Calu3 (cell line): ENCODE measurements around the gene STX10. TPM values are rescaled to one million over a fixed set of nuclear protein-coding genes. Genes with fewer than 3 reads are reported as not detected.
"Not testable (repeated sequence)": the region's sequence is repeated elsewhere in the genome, so short reads cannot be mapped to it uniquely, and the experiment has no call there.

Source experiments
- BruUV-seq: library from RNA; stranded (reverse); fragments of 400-500 nt; replicated peaks from 2 replicates; lab custom pipeline; 2021; lab: Mats Ljungman, UMichigan
- CTCF ChIA-PET: fragments of 300-600 bp; sonication (Branson Sonifier 250); formaldehyde crosslinking; loops from one replicate; lab custom pipeline; 2022; ENCODE audit warnings: antibody characterized with exemption; lab: Charles Lee
- DNase-seq: peaks from one replicate; pipeline ENCODE4 v3.0.0; 2022
- H3K27ac Mint-ChIP-seq: one replicate; pipeline ENCODE4 v1.8.0; 2022; ENCODE audit warnings: mixed read lengths; ENCODE audit not compliant: unreplicated experiment
- H3K27me3 Mint-ChIP-seq: one replicate; pipeline ENCODE4 v1.8.0; 2022; ENCODE audit warnings: mixed read lengths; ENCODE audit not compliant: unreplicated experiment
- H3K36me3 Mint-ChIP-seq: one replicate; pipeline ENCODE4 v1.8.0; 2022; ENCODE audit warnings: mild to moderate bottlenecking, moderate library complexity, mixed read lengths; ENCODE audit not compliant: insufficient read depth, unreplicated experiment
- H3K4me1 Mint-ChIP-seq: one replicate; pipeline ENCODE4 v1.8.0; 2022; ENCODE audit warnings: mild to moderate bottlenecking, low read depth, mixed read lengths; ENCODE audit not compliant: unreplicated experiment
- H3K4me3 Mint-ChIP-seq: one replicate; pipeline ENCODE4 v1.8.0; 2022; ENCODE audit warnings: mild to moderate bottlenecking, low read depth, moderate library complexity, mixed read lengths; ENCODE audit not compliant: unreplicated experiment
- H3K9me3 Mint-ChIP-seq: one replicate; pipeline ENCODE4 v1.8.0; 2022; ENCODE audit warnings: low read depth, mixed read lengths; ENCODE audit not compliant: unreplicated experiment
- CTCF ChIP-seq: fragments of 200-600 bp; IDR thresholded peaks from one replicate; pipeline ENCODE4 v1.8.0; 2022; ENCODE audit warnings: antibody characterized with exemption; ENCODE audit not compliant: unreplicated experiment
- intact Hi-C: fragments of 100-400 bp; cut with micrococcal nuclease; formaldehyde crosslinking; loops from one replicate; pipeline ENCODE4 v1.10.0; 2022; ENCODE audit not compliant: unreplicated experiment
- total RNA-seq: library from RNA; stranded (reverse); gene quantifications from 2 replicates; pipeline ENCODE4 v1.2.3, GENCODE V29; 2022

Gene STX10
- total RNA-seq, 1 experiment from 2014 or later = 52.3 TPM

- no peak for DNase-seq
- H3K27me3 Mint-ChIP-seq = peaks cover 15% of the 10 kb centered on the region
- H3K27ac Mint-ChIP-seq = peak overlapping the region; percentile 100
- peaks cover 92% of the 10 kb centered on the region for H3K36me3 Mint-ChIP-seq
- no peaks in the 10 kb centered on the region for H3K9me3 Mint-ChIP-seq
- peaks cover 17% of the 10 kb centered on the region for H3K4me1 Mint-ChIP-seq
- H3K4me3 Mint-ChIP-seq = peak overlapping the region; percentile 94
- TSS peak; percentile 51 for BruUV-seq
- CTCF ChIA-PET = interaction anchor here (1.4 kb wide), 1 partner anchor 12 kb away, joined by 8 read pairs; no protein-coding TSS in a partner anchor
- intact Hi-C loops = no loop called here
- TF ChIP-seq CTCF = no peak
These were observed 893 bp upstream of the STX10 start for GRCh38 chr19:13150931-13151604.

GRCh38 chr19:13149628-13150186 lies 468 bp downstream of the STX10 start:
- BruUV-seq = no TSS peak
- Mint-ChIP-seq H3K27me3 (peaks cover 15% of the 10 kb centered on the region), H3K27ac (peak overlapping the region; percentile 100), H3K36me3 (peaks cover 82% of the 10 kb centered on the region), H3K4me1 (peaks cover 17% of the 10 kb centered on the region), H3K4me3 (peak overlapping the region; percentile 94), H3K9me3 (no peaks in the 10 kb centered on the region)
- intact Hi-C loops = no loop called here
- CTCF ChIA-PET = interaction anchor here (0.7 to 1.4 kb wide), 5 partner anchors 14 to 83 kb away, joined by 3 to 8 read pairs (median 4); no protein-coding TSS in a partner anchor
- DNase-seq = no peak
- TF ChIP-seq CTCF = no peak

- Mint-ChIP-seq H3K4me3 (peak overlapping the region; percentile 94), H3K4me1 (peaks cover 17% of the 10 kb centered on the region), H3K27ac (peak overlapping the region; percentile 81), H3K36me3 (peaks cover 80% of the 10 kb centered on the region), H3K27me3 (peaks cover 15% of the 10 kb centered on the region)
- BruUV-seq, intact Hi-C loops, DNase-seq, H3K9me3 Mint-ChIP-seq: not testable (repeated sequence)
- CTCF ChIA-PET = interaction anchor here (0.9 kb wide), 1 partner anchor 20 kb away, joined by 5 read pairs; no protein-coding TSS in a partner anchor
These were observed 975 bp downstream of the STX10 start for GRCh38 chr19:13149173-13149627.

GRCh38 chr19:13146763-13147563 lies 3.2 kb downstream of the STX10 start:
- peaks cover 9% of the 10 kb centered on the region for H3K4me1 Mint-ChIP-seq
- peak overlapping the region; percentile 36 for H3K4me3 Mint-ChIP-seq
- peak overlapping the region; percentile 39 for H3K27ac Mint-ChIP-seq
- BruUV-seq = no TSS peak
- peak; percentile 69 for DNase-seq
- H3K9me3 Mint-ChIP-seq = no peaks in the 10 kb centered on the region
- TF ChIP-seq CTCF = no peak
- H3K27me3 Mint-ChIP-seq = no peaks in the 10 kb centered on the region
- intact Hi-C loops = no loop called here
- CTCF ChIA-PET = no interaction called here
- peaks cover 70% of the 10 kb centered on the region for H3K36me3 Mint-ChIP-seq
